Left ventricle myocardium superior (tissue), 1 donor: ENCODE measurements around the gene LPCAT2. TPM values are rescaled to one million over a fixed set of nuclear protein-coding genes. Genes with fewer than 3 reads are reported as not detected.
A peak's percentile ranks its signal among the peaks of the same experiment; 100 is the strongest.

Experiments used
- ATAC-seq: fragments of 200-7000 bp; cut with Tn5 transposase; one replicate; pipeline ENCODE4 v1.9.1; 2020; ENCODE audit warnings: mild to moderate bottlenecking, moderate library complexity
- DNase-seq: peaks from one replicate; pipeline ENCODE4 v3.0.0-alpha.2; 2020
- intact Hi-C: fragments of 100-400 bp; cut with micrococcal nuclease; formaldehyde crosslinking; loops from one replicate; pipeline ENCODE4 v1.11.0; 2022
- long read RNA-seq: library from polyadenylated mRNA; unstranded; transcript quantifications from one replicate; pipeline ENCODE4 v2.0.0, GENCODE V29; 2021
- total RNA-seq: library from RNA; stranded (reverse); fragmentation: NEBNext Ultra II Directional; extraction: Animal tissue kit (Norgen Biotek cat#: 25700); gene quantifications from one replicate; pipeline ENCODE4 v1.2.1, GENCODE V29; 2021
- donor health status: DM: no; HTN: yes; CAD: no; lungs with severe emphysema.

LPCAT2 gene
- 8.3 TPM for total RNA-seq
- long read RNA-seq, full-length matches to known transcripts: 7 of 9 reads
- long read RNA-seq, partial matches to known transcripts: 0 of 9 reads
- long read RNA-seq, other reads (novel, unspliced or antisense): 2 of 9 reads

GRCh38 chr16:55508941-55509931 lies at the start of gene LPCAT2:
Gene LPCAT2 (plus strand): TSS chr16:55509072. CDS start chr16:55509182, 110 bp downstream.
- peak; percentile 97 for ATAC-seq
- peak; percentile 94 for DNase-seq
- intact Hi-C loops: no loop called here

- ATAC-seq (no peak), DNase-seq (no peak)
- intact Hi-C loops: loop anchor here (10.0 kb wide), 1 partner anchor 383 kb away; no protein-coding TSS in a partner anchor
Measured at GRCh38 chr16:55462241-55462640, 46.6 kb upstream of the LPCAT2 start.

DNA sequence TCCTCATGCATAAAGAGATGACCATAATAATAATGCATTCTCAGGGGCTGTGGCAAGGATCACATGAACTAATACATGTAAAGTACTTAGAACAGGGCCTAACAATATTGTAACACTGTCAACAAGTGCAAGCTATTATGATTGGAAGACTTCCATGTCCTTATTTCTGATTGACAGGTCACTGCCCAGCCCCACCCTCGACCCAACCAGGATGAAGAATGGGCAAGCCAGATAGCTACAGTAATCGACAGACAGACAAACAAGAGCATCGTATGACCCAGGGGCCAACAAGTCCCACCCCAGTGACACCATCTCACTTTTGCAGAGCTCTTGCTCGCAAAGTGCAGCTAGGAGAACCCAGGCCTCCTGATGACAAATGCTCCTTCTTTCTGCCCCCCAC lies 44.5 kb upstream of the LPCAT2 start:
- DNase-seq (no peak), ATAC-seq (no peak)
- intact Hi-C loops: loop anchor here (2.0 to 10.0 kb wide), 2 partner anchors 82 to 380 kb away; no protein-coding TSS in a partner anchor

DNA sequence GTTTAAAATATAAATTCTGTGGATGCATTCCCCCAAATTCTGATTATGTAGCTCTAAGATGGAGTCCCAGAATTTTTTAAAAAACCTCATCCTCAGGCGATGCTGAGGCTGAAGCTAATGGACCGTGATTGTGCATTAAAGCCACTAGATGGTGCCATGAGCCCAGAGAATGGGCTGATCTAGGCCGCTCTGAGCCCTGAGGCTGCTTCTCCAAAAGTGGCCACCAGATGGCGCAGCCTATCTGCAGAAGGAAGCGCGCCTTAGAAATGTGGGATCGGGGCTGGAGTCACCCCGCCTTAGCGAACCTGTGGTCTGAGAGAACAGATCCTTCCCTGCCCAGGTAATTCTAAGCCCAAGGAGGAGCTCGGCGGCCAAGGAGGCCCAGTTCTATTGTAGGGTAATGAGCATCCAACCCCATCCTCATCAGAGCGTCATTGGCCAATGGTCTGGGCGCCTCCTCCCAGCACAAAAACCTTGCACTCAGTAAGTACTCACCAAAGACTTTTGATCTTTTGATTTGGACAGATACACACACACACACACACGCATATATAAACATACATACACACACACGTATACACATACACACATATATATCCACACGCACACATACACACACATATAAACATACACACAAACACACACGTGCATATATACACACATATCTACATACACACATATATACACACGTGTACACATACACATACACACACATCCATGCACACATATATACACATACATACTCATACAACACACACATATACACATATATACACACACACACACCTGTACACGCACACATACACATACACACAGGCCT lies 43.6 kb upstream of the LPCAT2 start:
- ATAC-seq (peak; percentile 93), DNase-seq (peak; percentile 93)
- intact Hi-C loops: loop anchor here (2.0 to 10.0 kb wide), 3 partner anchors 82 to 380 kb away; no protein-coding TSS in a partner anchor

GRCh38 chr16:55466209-55466608 lies 42.7 kb upstream of the LPCAT2 start:
- no peak for ATAC-seq
- intact Hi-C loops: loop anchor here (5.0 to 10.0 kb wide), 2 partner anchors 236 to 379 kb away; no protein-coding TSS in a partner anchor

GRCh38 chr16:55467898-55468297 lies 41.0 kb upstream of the LPCAT2 start:
- DNase-seq (no peak), ATAC-seq (no peak)

More at GRCh38 chr16:55466209-55466608, 42.7 kb upstream of the LPCAT2 start:
- no peak for DNase-seq

DNA sequence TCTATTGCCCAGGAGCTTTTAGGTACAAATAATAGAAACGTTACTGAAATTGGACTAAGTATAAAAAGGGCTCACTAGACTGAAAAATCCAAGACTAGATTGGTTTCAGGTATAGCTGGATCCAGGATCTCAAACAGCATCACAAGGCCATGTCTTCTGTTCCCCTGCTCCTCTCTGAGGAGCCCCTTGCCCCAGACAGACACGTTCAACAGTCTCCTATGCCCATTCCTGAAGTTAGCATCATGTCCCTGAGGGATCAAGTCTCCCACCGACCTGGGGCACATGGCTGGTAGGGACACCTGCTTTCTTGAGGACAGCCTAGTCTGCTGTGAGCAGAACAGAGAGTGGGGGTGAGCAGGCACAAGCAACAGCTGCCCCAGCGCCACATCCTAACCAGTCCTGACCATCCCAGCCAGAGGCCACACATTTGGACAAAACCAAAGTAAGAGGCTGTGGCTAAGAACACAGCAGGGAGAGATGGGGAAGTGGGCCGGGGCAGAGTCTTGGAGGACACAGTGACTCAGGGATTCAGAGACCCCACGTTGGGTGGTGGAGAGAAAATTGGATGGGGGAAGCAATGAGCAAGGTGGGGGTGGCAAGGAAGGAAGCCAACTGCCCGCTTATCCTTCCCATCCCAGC lies 40.4 kb upstream of the LPCAT2 start:
- DNase-seq: no peak
- intact Hi-C loops: loop anchor here (5.0 to 10.0 kb wide), 2 partner anchors 234 to 376 kb away; no protein-coding TSS in a partner anchor

More at GRCh38 chr16:55467898-55468297, 41.0 kb upstream of the LPCAT2 start:
- intact Hi-C loops: loop anchor here (5.0 to 10.0 kb wide), 2 partner anchors 234 to 377 kb away; no protein-coding TSS in a partner anchor

DNA sequence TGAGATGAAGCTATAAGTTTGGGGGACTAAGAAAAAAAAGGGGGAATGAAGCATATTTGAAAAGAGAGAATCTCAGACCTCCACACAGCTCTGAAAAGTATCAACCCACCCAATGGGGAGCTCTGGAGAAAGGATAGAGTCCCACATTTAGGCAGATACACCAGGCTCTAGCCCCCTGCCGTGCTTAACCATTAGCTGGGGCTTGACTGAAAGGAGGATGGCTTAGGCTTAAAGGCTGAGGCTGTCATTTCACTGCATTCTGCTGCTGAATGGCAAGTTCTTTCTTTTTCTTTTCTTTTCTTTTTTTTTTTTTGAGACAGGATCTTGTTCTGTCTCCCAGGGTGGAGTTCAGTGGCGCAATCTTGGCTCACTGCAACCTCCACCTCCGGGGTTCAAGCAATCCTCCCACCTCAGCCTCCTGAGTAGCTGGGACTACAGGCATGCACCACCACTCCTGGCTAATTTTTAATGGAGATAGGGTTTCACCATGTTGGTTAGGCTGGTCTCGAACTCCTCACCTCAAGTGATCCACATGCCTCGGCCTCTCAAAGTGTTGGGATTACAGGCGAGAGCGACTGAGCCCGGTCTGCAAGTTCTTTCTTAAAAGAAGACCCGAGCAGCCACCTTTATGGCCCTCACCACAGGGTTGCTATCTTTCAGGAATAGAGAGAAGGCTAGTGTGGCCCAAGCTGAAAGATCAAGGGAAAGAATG lies 38.9 kb upstream of the LPCAT2 start:
- intact Hi-C loops: loop anchor here (5.0 to 10.0 kb wide), 2 partner anchors 232 to 375 kb away; no protein-coding TSS in a partner anchor
- DNase-seq (no peak), ATAC-seq (no peak)

More for the DNA sequence above, 40.4 kb upstream of the LPCAT2 start:
- ATAC-seq: no peak

GRCh38 chr16:55470533-55471371 lies 38.1 kb upstream of the LPCAT2 start:
- DNase-seq (no peak), ATAC-seq (peak; percentile 61)
- intact Hi-C loops: no loop called here

GRCh38 chr16:55471448-55472097 lies 37.3 kb upstream of the LPCAT2 start:
- intact Hi-C loops: no loop called here
- no peak for DNase-seq
- peak; percentile 35 for ATAC-seq

DNA sequence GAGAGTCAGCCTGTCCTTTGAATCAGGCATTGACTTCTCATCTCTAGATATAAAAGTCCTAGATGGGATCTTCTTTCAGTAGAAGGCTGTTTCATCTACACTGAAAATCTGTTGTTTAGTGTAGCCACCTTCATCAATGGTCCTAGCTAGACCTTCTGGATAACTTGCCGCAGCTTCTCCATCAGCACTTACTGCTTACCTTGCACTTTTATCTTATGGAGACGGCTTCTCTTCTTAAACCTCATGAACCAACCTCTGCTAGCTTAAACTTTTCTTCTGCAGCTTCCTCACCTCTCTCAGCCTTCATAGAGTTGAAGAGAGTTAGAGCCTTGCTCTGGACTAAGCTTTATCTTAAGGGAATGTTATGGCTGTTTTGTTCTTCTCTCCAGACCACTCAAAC lies 35.3 kb upstream of the LPCAT2 start:
- intact Hi-C loops: no loop called here
- no peak for ATAC-seq

DNA sequence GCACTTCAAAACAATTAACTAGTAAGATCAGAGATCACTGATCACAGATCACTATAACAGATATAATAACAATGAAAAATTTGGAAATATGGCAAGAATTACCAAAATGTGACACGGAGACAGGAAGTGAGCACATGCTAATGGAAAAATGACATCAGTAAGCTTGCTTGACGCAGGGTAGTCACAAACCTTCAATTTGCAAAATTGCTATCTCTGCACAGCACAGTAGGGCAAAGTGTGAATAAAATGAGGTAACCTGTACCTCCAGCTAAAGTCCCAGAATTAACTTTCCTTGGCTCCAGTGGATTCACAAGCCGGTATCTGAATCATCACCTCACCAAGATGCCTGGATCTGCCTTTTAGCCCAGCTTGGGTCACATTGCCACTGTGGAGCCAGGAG lies 34.1 kb upstream of the LPCAT2 start:
- ATAC-seq: no peak
- intact Hi-C loops: no loop called here
- no peak for DNase-seq

More for the DNA sequence above, 35.3 kb upstream of the LPCAT2 start:
- no peak for DNase-seq

- intact Hi-C loops: no loop called here
- ATAC-seq: peak; percentile 34
- DNase-seq: no peak
Measured at GRCh38 chr16:55475919-55476318, 33.0 kb upstream of the LPCAT2 start.

- DNase-seq: peak; percentile 79
- ATAC-seq: peak; percentile 55
- intact Hi-C loops: no loop called here
Measured at GRCh38 chr16:55476625-55477533, 32.0 kb upstream of the LPCAT2 start.

GRCh38 chr16:55477736-55478135 lies 31.1 kb upstream of the LPCAT2 start:
- no peak for ATAC-seq
- no peak for DNase-seq
- intact Hi-C loops: no loop called here
